Neural progenitor cell (in vitro differentiated cells): Measurements from ENCODE around the gene EPHA10. TPM values are rescaled to one million over a fixed set of nuclear protein-coding genes. Genes with fewer than 3 reads are reported as not detected.
A peak's percentile ranks its signal among the peaks of the same experiment; 100 is the strongest.

Experiments used
- DNase-seq: peaks from one replicate; pipeline ENCODE4 v3.0.0-alpha.2; 2016; ENCODE audit warnings: low spot score
- H2AFZ ChIP-seq: fragments of 200-600 bp; sonication (generic); replicated peaks from 2 replicates; pipeline ENCODE4 v1.6.1; 2016; ENCODE audit warnings: antibody characterized with exemption
- H3F3A ChIP-seq: fragments of 200-600 bp; sonication (generic); 2 replicates; pipeline ENCODE4 v1.6.1; 2016; ENCODE audit warnings: antibody characterized with exemption, low read depth
- H3K27ac ChIP-seq: fragments of 200-600 bp; sonication (generic); 2 replicates; pipeline ENCODE4 v1.5.1; 2016; ENCODE audit warnings: mild to moderate bottlenecking
- H3K27me3 ChIP-seq: fragments of 200-600 bp; sonication (generic); 2 replicates; pipeline ENCODE4 v1.6.1; 2016; ENCODE audit warnings: mild to moderate bottlenecking, moderate library complexity
- H3K36me3 ChIP-seq: fragments of 200-600 bp; sonication (generic); 2 replicates; pipeline ENCODE4 v1.5.1; 2016
- H3K4me1 ChIP-seq: fragments of 200-600 bp; sonication (generic); 2 replicates; pipeline ENCODE4 v1.6.1; 2016; ENCODE audit warnings: mixed run types
- H3K4me2 ChIP-seq: fragments of 200-600 bp; sonication (generic); 2 replicates; pipeline ENCODE4 v1.6.1; 2016
- H3K4me3 ChIP-seq: fragments of 200-600 bp; sonication (generic); 2 replicates; pipeline ENCODE4 v1.5.1; 2016
- H3K79me2 ChIP-seq: fragments of 200-600 bp; sonication (generic); 2 replicates; pipeline ENCODE4 v1.6.1; 2016; ENCODE audit warnings: low read depth
- H3K9ac ChIP-seq: fragments of 200-600 bp; sonication (generic); 2 replicates; pipeline ENCODE4 v1.6.1; 2016
- H3K9me3 ChIP-seq: fragments of 200-600 bp; sonication (generic); 2 replicates; pipeline ENCODE4 v1.5.1; 2016; ENCODE audit warnings: low read depth
- H4K20me1 ChIP-seq: fragments of 200-600 bp; sonication (generic); 2 replicates; pipeline ENCODE4 v1.6.1; 2016; ENCODE audit warnings: low read depth
- H3K27ac Mint-ChIP-seq: 3 replicates; pipeline ENCODE4 v1.8.0; 2021; ENCODE audit warnings: mixed read lengths
- H3K27me3 Mint-ChIP-seq: 2 replicates; pipeline ENCODE4 v1.8.0; 2022; ENCODE audit warnings: low read depth, mild to moderate bottlenecking, inconsistent platforms, moderate library complexity, mixed read lengths; ENCODE audit not compliant: insufficient read depth
- H3K36me3 Mint-ChIP-seq: 3 replicates; pipeline ENCODE4 v1.8.0; 2021; ENCODE audit warnings: mixed read lengths
- H3K4me1 Mint-ChIP-seq: 3 replicates; pipeline ENCODE4 v1.8.0; 2021; ENCODE audit warnings: mixed read lengths
- H3K4me3 Mint-ChIP-seq: 3 replicates; pipeline ENCODE4 v1.8.0; 2021; ENCODE audit warnings: mild to moderate bottlenecking, moderate library complexity, mixed read lengths
- H3K9me3 Mint-ChIP-seq: 3 replicates; pipeline ENCODE4 v1.8.0; 2020; ENCODE audit warnings: mixed read lengths
- CTCF ChIP-seq: fragments of 200-600 bp; sonication (generic); IDR thresholded peaks from 2 replicates; pipeline ENCODE4 v1.5.1; 2017; ENCODE audit warnings: antibody characterized with exemption, mild to moderate bottlenecking
- EZH2 ChIP-seq: fragments of 200-600 bp; sonication (generic); IDR thresholded peaks from 2 replicates; pipeline ENCODE4 v1.6.1; 2017; ENCODE audit warnings: antibody characterized with exemption, mild to moderate bottlenecking, moderate library complexity
- EZH2phosphoT487 ChIP-seq: fragments of 200-600 bp; sonication (generic); IDR thresholded peaks from 2 replicates; pipeline ENCODE4 v1.6.1; 2017; ENCODE audit warnings: antibody characterized with exemption
- total RNA-seq: library from RNA; depleted of rRNA; stranded (reverse); fragments of >200 nt; gene quantifications from 2 replicates; pipeline ENCODE4 v1.2.3, GENCODE V29; 2015; ENCODE audit warnings: low replicate concordance

EPHA10 gene
- total RNA-seq, 1 donor from 2014 or later, result not detected

GRCh38 chr1:37725851-37726613 is 38.9 kb downstream of the EPHA10 start:
- Histone ChIP-seq H3F3A (no peaks in the 10 kb centered on the region), H3K4me3 (no peak overlapping the region), H3K9me3 (no peaks in the 10 kb centered on the region), H3K4me2 (peak overlapping the region; percentile 56), H3K27ac (no peak overlapping the region), H3K79me2 (no peaks in the 10 kb centered on the region), H3K4me1 (peaks cover 18% of the 10 kb centered on the region), H3K36me3 (no peaks in the 10 kb centered on the region), H2AFZ (no peak overlapping the region), H3K9ac (no peak overlapping the region), H4K20me1 (no peaks in the 10 kb centered on the region), H3K27me3 (peaks cover 21% of the 10 kb centered on the region)
- H3K4me1 Mint-ChIP-seq, result peaks cover 37% of the 10 kb centered on the region
- TF ChIP-seq EZH2, result no peak
- no peak for TF ChIP-seq CTCF
- H3K36me3 Mint-ChIP-seq, result no peaks in the 10 kb centered on the region
- H3K27me3 Mint-ChIP-seq, result peaks cover 7% of the 10 kb centered on the region
- H3K9me3 Mint-ChIP-seq, result no peaks in the 10 kb centered on the region
- peak overlapping the region; percentile 50 for H3K4me3 Mint-ChIP-seq
- no peak for DNase-seq
- H3K27ac Mint-ChIP-seq, result peak overlapping the region; percentile 93

DNA sequence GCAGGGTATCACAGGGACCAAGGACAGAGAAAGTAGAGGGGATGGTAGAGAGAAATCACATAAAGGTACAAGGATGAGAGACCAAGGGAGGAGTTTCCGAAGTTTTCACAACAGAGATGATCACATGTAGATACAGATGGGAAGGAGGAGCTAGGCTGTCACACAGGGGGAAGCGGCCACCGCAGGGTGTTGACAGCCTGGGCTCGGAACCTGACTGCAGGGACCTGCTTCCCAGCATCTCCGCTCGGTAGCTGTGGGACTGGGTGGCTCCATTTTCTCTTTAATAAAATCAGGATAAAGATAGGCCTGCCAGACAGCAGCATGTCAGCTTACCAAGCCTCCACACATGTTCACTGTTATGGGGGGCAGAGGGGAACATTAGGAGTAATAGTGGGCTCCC is 40.3 kb downstream of the EPHA10 start:
- H2AFZ ChIP-seq, result no peak overlapping the region
- no peak for TF ChIP-seq CTCF
- TF ChIP-seq EZH2, result no peak
- TF ChIP-seq EZH2phosphoT487, result no peak
- peak overlapping the region; percentile 0 for H3K27ac Mint-ChIP-seq
- H3K4me1 Mint-ChIP-seq, result peaks cover 37% of the 10 kb centered on the region
- no peaks in the 10 kb centered on the region for H3F3A ChIP-seq
- H3K9me3 ChIP-seq, result no peaks in the 10 kb centered on the region
- H3K4me2 ChIP-seq, result no peak overlapping the region
- H3K79me2 ChIP-seq, result no peaks in the 10 kb centered on the region
- no peak overlapping the region for H3K4me3 ChIP-seq
- H3K27me3 ChIP-seq, result peaks cover 21% of the 10 kb centered on the region
- no peak overlapping the region for H3K4me3 Mint-ChIP-seq
- no peaks in the 10 kb centered on the region for H3K36me3 ChIP-seq
- H4K20me1 ChIP-seq, result no peaks in the 10 kb centered on the region
- H3K9ac ChIP-seq, result no peak overlapping the region
- H3K27me3 Mint-ChIP-seq, result peaks cover 7% of the 10 kb centered on the region
- no peaks in the 10 kb centered on the region for H3K9me3 Mint-ChIP-seq
- no peaks in the 10 kb centered on the region for H3K36me3 Mint-ChIP-seq
- no peak overlapping the region for H3K27ac ChIP-seq
- DNase-seq, result no peak
- H3K4me1 ChIP-seq, result peaks cover 18% of the 10 kb centered on the region

DNA sequence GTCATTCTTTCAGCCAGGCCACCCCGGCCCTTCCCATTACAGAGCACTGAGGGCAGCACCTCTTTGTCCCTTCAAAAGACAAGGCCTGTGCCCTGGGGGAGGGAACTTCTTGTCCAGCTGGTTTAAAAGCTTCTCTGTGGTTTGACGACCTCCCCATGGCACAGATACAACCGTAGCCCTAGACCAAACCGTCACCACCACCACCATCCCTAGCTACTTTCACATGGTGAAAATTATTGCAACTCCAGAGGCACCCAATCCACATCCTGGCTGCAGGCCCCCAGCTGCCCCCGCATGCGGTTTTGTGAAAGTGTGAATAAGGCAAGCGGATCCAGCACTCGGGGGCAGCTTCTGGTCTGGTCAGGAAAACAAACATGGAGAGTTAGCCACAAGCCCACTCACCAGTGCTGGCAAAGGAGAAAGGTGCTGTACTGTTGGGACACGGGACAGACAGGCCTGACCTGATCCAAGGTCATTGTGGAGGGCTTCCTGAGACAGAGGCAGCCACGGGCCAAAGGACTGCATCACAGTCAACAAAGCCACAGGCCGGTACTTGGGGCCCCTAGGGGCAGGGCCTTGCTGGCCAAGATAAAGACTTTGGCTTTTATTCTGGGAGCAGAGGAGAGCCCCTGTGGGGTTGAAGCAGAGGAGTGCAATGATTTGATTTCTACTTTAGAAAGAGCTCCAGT is 41.4 kb downstream of the EPHA10 start:
- H3K36me3 ChIP-seq, result no peaks in the 10 kb centered on the region
- H3K36me3 Mint-ChIP-seq, result no peaks in the 10 kb centered on the region

More for the DNA sequence above, 41.4 kb downstream of the EPHA10 start:
- Histone ChIP-seq H2AFZ (no peak overlapping the region), H3F3A (no peaks in the 10 kb centered on the region), H3K4me3 (no peak overlapping the region), H3K9me3 (no peaks in the 10 kb centered on the region), H4K20me1 (no peaks in the 10 kb centered on the region), H3K79me2 (no peaks in the 10 kb centered on the region), H3K4me1 (peaks cover 18% of the 10 kb centered on the region), H3K9ac (no peak overlapping the region), H3K27me3 (peaks cover 11% of the 10 kb centered on the region), H3K27ac (no peak overlapping the region), H3K4me2 (no peak overlapping the region)
- Mint-ChIP-seq H3K9me3 (no peaks in the 10 kb centered on the region), H3K27ac (peak overlapping the region; percentile 28), H3K4me1 (peaks cover 37% of the 10 kb centered on the region), H3K27me3 (peaks cover 9% of the 10 kb centered on the region), H3K4me3 (no peak overlapping the region)
- no peak for DNase-seq
- TF ChIP-seq EZH2phosphoT487, result no peak
- TF ChIP-seq CTCF, result no peak
- TF ChIP-seq EZH2, result no peak
